ENCODE data around the gene CRADD.

Gene CRADD

DNA sequence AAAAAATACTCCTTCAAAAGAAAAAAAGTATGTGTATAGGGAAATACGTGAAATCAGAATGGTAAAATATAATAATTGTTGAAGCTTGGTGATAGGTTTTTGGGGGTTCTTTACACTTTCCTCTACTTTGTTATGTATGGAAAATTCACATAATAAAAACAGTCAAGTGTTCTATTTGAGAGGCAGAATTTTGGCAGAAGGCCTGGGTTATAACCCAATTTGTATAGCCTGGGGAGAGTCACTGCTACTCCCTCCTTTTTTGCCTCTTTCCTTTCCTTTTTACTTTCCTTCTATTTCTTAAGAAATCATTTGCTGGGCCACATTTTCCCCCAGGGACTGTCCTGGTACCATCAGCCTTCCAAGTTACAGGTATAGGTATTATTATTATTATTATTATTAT is 105.7 kb downstream of the CRADD start:
- Histone ChIP-seq H3K27ac (ENCODE audit: low read length) (no peak overlapping the region), H3K9ac (ENCODE audit: low read depth, low read length) (no peak overlapping the region), H3K9me3 (ENCODE audit: insufficient read depth, low read length, severe bottlenecking) (no peaks in the 10 kb centered on the region), H3K27me3 (ENCODE audit: insufficient read depth, low read length, poor library complexity) (no peaks in the 10 kb centered on the region), H4K20me1 (ENCODE audit: insufficient read depth, low read length) (no peaks in the 10 kb centered on the region), H3K4me1 (ENCODE audit: insufficient read depth, low read length) (peaks cover 75% of the 10 kb centered on the region), H3K36me3 (ENCODE audit: insufficient read depth, low read length) (no peaks in the 10 kb centered on the region), H3K4me3 (ENCODE audit: low read depth in 1 of 2, low read length in 2 of 2) (no peak overlapping the region), H3K4me2 (ENCODE audit: insufficient read depth, low read length) (0 out of 2 replicates have a peak overlapping the region, but pooled peaks have one; percentile 8), H2AFZ (ENCODE audit: low read depth, low read length) (no peak overlapping the region), H3K79me2 (ENCODE audit: insufficient read depth, low read length) (peaks cover 13% of the 10 kb centered on the region)
- DNase-seq (no peak), ATAC-seq (ENCODE audit: insufficient read depth, low read depth) (no peak)
- TF ChIP-seq, protein P1, sequence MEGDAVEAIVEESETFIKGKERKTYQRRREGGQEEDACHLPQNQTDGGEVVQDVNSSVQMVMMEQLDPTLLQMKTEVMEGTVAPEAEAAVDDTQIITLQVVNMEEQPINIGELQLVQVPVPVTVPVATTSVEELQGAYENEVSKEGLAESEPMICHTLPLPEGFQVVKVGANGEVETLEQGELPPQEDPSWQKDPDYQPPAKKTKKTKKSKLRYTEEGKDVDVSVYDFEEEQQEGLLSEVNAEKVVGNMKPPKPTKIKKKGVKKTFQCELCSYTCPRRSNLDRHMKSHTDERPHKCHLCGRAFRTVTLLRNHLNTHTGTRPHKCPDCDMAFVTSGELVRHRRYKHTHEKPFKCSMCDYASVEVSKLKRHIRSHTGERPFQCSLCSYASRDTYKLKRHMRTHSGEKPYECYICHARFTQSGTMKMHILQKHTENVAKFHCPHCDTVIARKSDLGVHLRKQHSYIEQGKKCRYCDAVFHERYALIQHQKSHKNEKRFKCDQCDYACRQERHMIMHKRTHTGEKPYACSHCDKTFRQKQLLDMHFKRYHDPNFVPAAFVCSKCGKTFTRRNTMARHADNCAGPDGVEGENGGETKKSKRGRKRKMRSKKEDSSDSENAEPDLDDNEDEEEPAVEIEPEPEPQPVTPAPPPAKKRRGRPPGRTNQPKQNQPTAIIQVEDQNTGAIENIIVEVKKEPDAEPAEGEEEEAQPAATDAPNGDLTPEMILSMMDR (IDR thresholded peaks at IDR 0.05; ENCODE audit: borderline replicate concordance, extremely low read depth, low read length, poor library complexity, severe bottlenecking) = no peak

DNA sequence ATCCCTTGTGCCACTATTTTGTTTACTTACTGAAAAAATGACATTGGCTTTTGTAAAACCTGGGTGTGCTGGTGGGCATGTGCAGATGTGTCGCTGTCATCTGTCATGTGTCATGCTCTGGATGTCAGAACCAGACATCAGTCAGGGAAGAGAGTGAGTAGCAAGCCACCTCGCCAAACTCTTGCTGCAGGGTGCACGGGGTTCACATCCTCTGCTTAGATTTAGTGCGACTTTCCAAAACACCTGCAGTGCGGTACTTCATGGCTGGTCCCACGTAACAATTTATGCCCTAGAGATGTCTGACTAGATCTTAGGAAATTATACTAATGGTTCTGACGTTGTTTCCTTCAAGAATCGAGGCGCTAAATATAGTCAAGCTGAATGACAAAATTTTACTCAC is 106.7 kb downstream of the CRADD start:
- ATAC-seq (ENCODE audit: insufficient read depth, low read depth) (peak; percentile 78), DNase-seq (peak; percentile 83)
- Histone ChIP-seq H3K4me1 (ENCODE audit: insufficient read depth, low read length) (peaks cover 76% of the 10 kb centered on the region), H3K4me3 (ENCODE audit: low read depth in 1 of 2, low read length in 2 of 2) (peak overlapping the region in 1 of 2 experiments; percentile 48; a peak in 2 of 4 replicates), H4K20me1 (ENCODE audit: insufficient read depth, low read length) (no peaks in the 10 kb centered on the region), H3K36me3 (ENCODE audit: insufficient read depth, low read length) (no peaks in the 10 kb centered on the region), H2AFZ (ENCODE audit: low read depth, low read length) (peak overlapping the region; percentile 34; the same call in 1 of the 2 replicates), H3K79me2 (ENCODE audit: insufficient read depth, low read length) (peaks cover 12% of the 10 kb centered on the region), H3K4me2 (ENCODE audit: insufficient read depth, low read length) (peak overlapping the region; percentile 70), H3K9ac (ENCODE audit: low read depth, low read length) (peak overlapping the region; percentile 51), H3K9me3 (ENCODE audit: insufficient read depth, low read length, severe bottlenecking) (no peaks in the 10 kb centered on the region), H3K27ac (ENCODE audit: low read length) (peak overlapping the region; percentile 91), H3K27me3 (ENCODE audit: insufficient read depth, low read length, poor library complexity) (no peaks in the 10 kb centered on the region)
- TF ChIP-seq, protein P1 (IDR thresholded peaks at IDR 0.05; ENCODE audit: borderline replicate concordance, extremely low read depth, low read length, poor library complexity, severe bottlenecking) = no peak
- no peak for TF ChIP-seq EZH2 (IDR thresholded peaks at IDR 0.05; ENCODE audit: borderline replicate concordance, low read depth, low read length, severe bottlenecking)

DNA sequence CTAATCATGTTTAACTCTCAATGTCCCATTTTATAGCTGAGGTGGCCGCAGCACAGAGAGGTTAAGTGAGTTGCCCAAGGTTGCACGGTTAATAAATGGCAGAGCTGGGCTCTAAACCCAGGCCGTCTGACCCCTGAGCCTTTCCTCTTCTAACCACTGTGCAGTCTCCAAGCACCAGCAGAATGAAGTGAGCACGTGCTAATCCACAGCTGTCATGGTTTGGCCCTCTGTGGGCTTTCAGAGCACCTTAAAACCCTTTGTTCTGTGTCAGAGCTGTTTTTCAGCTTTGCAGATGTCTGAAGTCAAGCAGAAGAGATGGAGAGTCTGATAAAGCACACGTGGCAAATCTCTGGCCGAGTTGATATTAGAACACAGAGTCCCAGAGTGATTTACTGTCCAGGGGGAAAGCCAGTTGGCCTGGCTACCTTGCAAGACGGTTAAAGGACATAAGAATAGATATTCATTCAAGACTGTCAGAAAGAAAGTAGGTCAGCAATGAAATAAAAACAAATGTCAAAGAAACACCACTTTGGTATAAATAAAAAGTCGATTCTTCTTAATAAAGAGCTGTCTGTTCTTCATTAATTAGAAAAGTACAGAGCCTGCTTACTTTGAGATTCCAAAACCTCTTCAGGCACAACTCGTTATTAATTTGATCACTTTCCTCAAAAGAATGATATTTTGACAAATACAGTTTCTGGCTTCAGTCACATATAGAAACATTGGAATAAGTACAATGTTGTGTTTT is 107.3 kb downstream of the CRADD start:
- no peaks in the 10 kb centered on the region for H3K36me3 ChIP-seq (ENCODE audit: insufficient read depth, low read length)
- peak overlapping the region; percentile 51 for H3K9ac ChIP-seq (ENCODE audit: low read depth, low read length)
- peak overlapping the region; percentile 91 for H3K27ac ChIP-seq (ENCODE audit: low read length)
- peak overlapping the region in 1 of 2 experiments; percentile 48; a peak in 2 of 4 replicates for H3K4me3 ChIP-seq (ENCODE audit: low read depth in 1 of 2, low read length in 2 of 2)
- H3K79me2 ChIP-seq (ENCODE audit: insufficient read depth, low read length) = peaks cover 10% of the 10 kb centered on the region
- H3K9me3 ChIP-seq (ENCODE audit: insufficient read depth, low read length, severe bottlenecking) = no peaks in the 10 kb centered on the region
- H3K4me2 ChIP-seq (ENCODE audit: insufficient read depth, low read length) = peak overlapping the region; percentile 70
- H2AFZ ChIP-seq (ENCODE audit: low read depth, low read length) = no peak overlapping the region
- peak; percentile 87 for ATAC-seq (ENCODE audit: insufficient read depth, low read depth)
- H3K4me1 ChIP-seq (ENCODE audit: insufficient read depth, low read length) = peaks cover 81% of the 10 kb centered on the region
- peak; percentile 88 for DNase-seq
- no peaks in the 10 kb centered on the region for H4K20me1 ChIP-seq (ENCODE audit: insufficient read depth, low read length)
- no peak for TF ChIP-seq EZH2 (IDR thresholded peaks at IDR 0.05; ENCODE audit: borderline replicate concordance, low read depth, low read length, severe bottlenecking)
- TF ChIP-seq, protein P1 (IDR thresholded peaks at IDR 0.05; ENCODE audit: borderline replicate concordance, extremely low read depth, low read length, poor library complexity, severe bottlenecking) = no peak
- H3K27me3 ChIP-seq (ENCODE audit: insufficient read depth, low read length, poor library complexity) = no peaks in the 10 kb centered on the region

Data from DND-41 (cell line).